Measurements from ENCODE around the gene PCDH17. TPM values are rescaled to one million over a fixed set of nuclear protein-coding genes. Genes with fewer than 3 reads are reported as not detected.

The PCDH17 gene
- total RNA-seq, 1 experiment from 2014 or later = 0.11 TPM

DNA sequence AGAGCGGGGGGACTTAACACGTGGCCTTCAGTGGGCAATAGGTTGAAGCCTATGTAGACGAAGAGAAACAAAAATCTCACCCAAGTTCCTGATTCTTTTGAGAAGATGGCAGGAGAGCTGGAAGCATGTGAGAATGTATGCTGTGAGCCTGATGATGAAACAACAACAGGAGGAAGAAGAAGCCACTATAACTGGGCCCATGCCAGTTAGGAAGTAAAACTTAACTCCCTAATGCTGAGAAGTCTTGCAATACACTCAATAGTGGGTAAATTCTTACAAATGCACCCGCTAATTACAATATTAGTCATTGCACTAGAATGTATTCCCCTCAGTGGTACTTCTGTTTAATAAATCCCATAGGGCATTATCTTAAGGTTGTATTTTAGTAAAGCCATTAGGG lies 9.1 kb downstream of the PCDH17 start:
- CTCF ChIA-PET = no interaction called here

DNA sequence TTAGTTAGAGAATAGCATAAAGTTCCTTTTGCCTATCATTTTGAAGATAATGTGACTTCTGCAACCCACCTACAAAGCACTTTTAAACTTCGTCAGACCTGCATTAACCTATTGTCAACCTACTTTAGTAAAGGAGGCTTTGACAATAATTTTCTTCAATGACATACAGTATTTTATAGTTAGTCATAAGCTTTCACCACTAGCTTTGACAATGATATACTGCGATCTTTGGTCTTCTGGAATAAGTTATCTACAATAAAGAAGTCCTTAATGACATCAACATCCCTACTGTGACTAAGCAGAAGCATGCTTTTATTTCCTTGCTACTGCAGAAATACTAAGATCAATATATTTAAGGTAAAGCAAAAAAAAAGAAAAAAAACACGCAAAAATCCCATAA lies 9.5 kb downstream of the PCDH17 start:
- Histone ChIP-seq H3F3A (ENCODE audit: low read length, unreplicated experiment) (no peaks in the 10 kb centered on the region), H3K9me3 (ENCODE audit: low read length) (no peaks in the 10 kb centered on the region), H3K4me1 (ENCODE audit: insufficient read depth, low read length) (no peaks in the 10 kb centered on the region), H3K79me2 (ENCODE audit: low read length) (no peaks in the 10 kb centered on the region), H4K20me1 (ENCODE audit: low read length) (no peaks in the 10 kb centered on the region), H3K27me3 (ENCODE audit: low read length) (no peaks in the 10 kb centered on the region), H2AFZ (ENCODE audit: low read length) (no peak overlapping the region), H3K4me3 (ENCODE audit: low read length) (no peak overlapping the region), H3K36me3 (ENCODE audit: low read depth, low read length) (no peaks in the 10 kb centered on the region), H3K4me2 (ENCODE audit: low read length) (no peak overlapping the region), H3K9ac (ENCODE audit: low read length) (no peak overlapping the region), H3K9me2 (replicated peaks; ENCODE audit: low read length) (no peaks in the 10 kb centered on the region), H3K27ac (ENCODE audit: low read length) (no peak overlapping the region)
- intact Hi-C loops (cut with micrococcal nuclease) = no loop called here
- TF ChIP-seq EZH2phosphoT487 (IDR thresholded peaks at IDR 0.05; ENCODE audit: borderline replicate concordance, low read length) (no peak), EZH2 (IDR thresholded peaks at IDR 0.05; ENCODE audit: low read length, unreplicated experiment) (no peak)
- TF ChIP-seq, protein P1, sequence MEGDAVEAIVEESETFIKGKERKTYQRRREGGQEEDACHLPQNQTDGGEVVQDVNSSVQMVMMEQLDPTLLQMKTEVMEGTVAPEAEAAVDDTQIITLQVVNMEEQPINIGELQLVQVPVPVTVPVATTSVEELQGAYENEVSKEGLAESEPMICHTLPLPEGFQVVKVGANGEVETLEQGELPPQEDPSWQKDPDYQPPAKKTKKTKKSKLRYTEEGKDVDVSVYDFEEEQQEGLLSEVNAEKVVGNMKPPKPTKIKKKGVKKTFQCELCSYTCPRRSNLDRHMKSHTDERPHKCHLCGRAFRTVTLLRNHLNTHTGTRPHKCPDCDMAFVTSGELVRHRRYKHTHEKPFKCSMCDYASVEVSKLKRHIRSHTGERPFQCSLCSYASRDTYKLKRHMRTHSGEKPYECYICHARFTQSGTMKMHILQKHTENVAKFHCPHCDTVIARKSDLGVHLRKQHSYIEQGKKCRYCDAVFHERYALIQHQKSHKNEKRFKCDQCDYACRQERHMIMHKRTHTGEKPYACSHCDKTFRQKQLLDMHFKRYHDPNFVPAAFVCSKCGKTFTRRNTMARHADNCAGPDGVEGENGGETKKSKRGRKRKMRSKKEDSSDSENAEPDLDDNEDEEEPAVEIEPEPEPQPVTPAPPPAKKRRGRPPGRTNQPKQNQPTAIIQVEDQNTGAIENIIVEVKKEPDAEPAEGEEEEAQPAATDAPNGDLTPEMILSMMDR (conservative IDR thresholded peaks at IDR 0.05; ENCODE audit: low read depth, low read length) = no peak
- ChIA-PET CTCF (no interaction called here), POLR2A (ENCODE audit: unreplicated experiment) (no interaction called here)
- no peak for ATAC-seq
- BruUV-seq (replicated peaks) = no TSS peak
- DNase-seq = no peak

More for the DNA sequence above, 9.1 kb downstream of the PCDH17 start:
- Histone ChIP-seq H3F3A (ENCODE audit: low read length, unreplicated experiment) (no peaks in the 10 kb centered on the region), H3K36me3 (ENCODE audit: low read depth, low read length) (no peaks in the 10 kb centered on the region), H3K4me1 (ENCODE audit: insufficient read depth, low read length) (no peaks in the 10 kb centered on the region), H3K27ac (ENCODE audit: low read length) (no peak overlapping the region), H3K4me3 (ENCODE audit: low read length) (no peak overlapping the region), H3K9me3 (ENCODE audit: low read length) (no peaks in the 10 kb centered on the region), H3K9me2 (replicated peaks; ENCODE audit: low read length) (no peaks in the 10 kb centered on the region), H3K79me2 (ENCODE audit: low read length) (no peaks in the 10 kb centered on the region), H3K9ac (ENCODE audit: low read length) (no peak overlapping the region), H3K27me3 (ENCODE audit: low read length) (no peaks in the 10 kb centered on the region), H2AFZ (ENCODE audit: low read length) (no peak overlapping the region), H4K20me1 (ENCODE audit: low read length) (no peaks in the 10 kb centered on the region), H3K4me2 (ENCODE audit: low read length) (no peak overlapping the region)
- TF ChIP-seq, protein P1 (conservative IDR thresholded peaks at IDR 0.05; ENCODE audit: low read depth, low read length) = no peak
- TF ChIP-seq EZH2 (IDR thresholded peaks at IDR 0.05; ENCODE audit: low read length, unreplicated experiment) (no peak), EZH2phosphoT487 (IDR thresholded peaks at IDR 0.05; ENCODE audit: borderline replicate concordance, low read length) (no peak)
- no peak for DNase-seq
- POLR2A ChIA-PET (ENCODE audit: unreplicated experiment) = no interaction called here
- no TSS peak for BruUV-seq (replicated peaks)
- no peak for ATAC-seq
- intact Hi-C loops (cut with micrococcal nuclease) = no loop called here

DNA sequence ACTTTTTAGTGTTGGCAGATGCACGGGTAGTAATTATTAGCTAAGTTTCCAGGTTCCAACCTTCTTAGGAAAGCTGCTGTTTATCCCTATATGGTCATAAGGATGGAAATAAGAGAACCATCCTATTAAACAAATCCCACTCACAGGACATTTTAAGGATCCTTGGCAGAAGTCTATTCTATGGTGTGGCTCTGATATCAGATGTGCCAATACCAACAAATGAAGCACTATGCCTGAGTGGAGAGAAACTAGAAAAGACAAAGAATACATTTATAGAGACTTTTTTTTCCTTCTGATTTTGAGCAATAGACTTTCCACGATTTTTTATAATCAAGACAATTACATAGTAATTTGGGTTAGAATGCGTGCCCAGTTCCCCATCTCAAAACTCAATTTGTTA lies 12.6 kb downstream of the PCDH17 start:
- ATAC-seq = no peak
- Histone ChIP-seq H3K79me2 (ENCODE audit: low read length) (no peaks in the 10 kb centered on the region), H3K9me3 (ENCODE audit: low read length) (no peaks in the 10 kb centered on the region), H3K27ac (ENCODE audit: low read length) (no peak overlapping the region), H3K9ac (ENCODE audit: low read length) (no peak overlapping the region), H3K27me3 (ENCODE audit: low read length) (no peaks in the 10 kb centered on the region), H3K4me2 (ENCODE audit: low read length) (no peak overlapping the region), H3K36me3 (ENCODE audit: low read depth, low read length) (no peaks in the 10 kb centered on the region), H3K9me2 (replicated peaks; ENCODE audit: low read length) (no peaks in the 10 kb centered on the region), H3K4me3 (ENCODE audit: low read length) (no peak overlapping the region), H2AFZ (ENCODE audit: low read length) (no peak overlapping the region), H3K4me1 (ENCODE audit: insufficient read depth, low read length) (no peaks in the 10 kb centered on the region), H3F3A (ENCODE audit: low read length, unreplicated experiment) (no peaks in the 10 kb centered on the region), H4K20me1 (ENCODE audit: low read length) (no peaks in the 10 kb centered on the region)
- BruUV-seq (replicated peaks) = no TSS peak
- TF ChIP-seq, protein P1 (conservative IDR thresholded peaks at IDR 0.05; ENCODE audit: low read depth, low read length) = no peak
- TF ChIP-seq EZH2phosphoT487 (IDR thresholded peaks at IDR 0.05; ENCODE audit: borderline replicate concordance, low read length) = no peak
- TF ChIP-seq EZH2 (IDR thresholded peaks at IDR 0.05; ENCODE audit: low read length, unreplicated experiment) = no peak
- intact Hi-C loops (cut with micrococcal nuclease) = no loop called here
- ChIA-PET POLR2A (ENCODE audit: unreplicated experiment) (no interaction called here), CTCF (no interaction called here)
- DNase-seq = no peak
